Gastroesophageal sphincter (tissue), 3 donors: ENCODE data around the gene EXOC6B.

Experiments
- EP300 ChIP-seq: sonication (generic); formaldehyde crosslinking; IDR thresholded peaks from one replicate; pipeline ENCODE4 v1.6.1; 2017; ENCODE audit warnings: antibody characterized with exemption, mild to moderate bottlenecking
- POLR2A ChIP-seq, 2 donors: fragments of 450-650 bp; IDR thresholded peaks; one replicate each; pipeline ENCODE4 v1.6.1; 2017; ENCODE audit warnings: antibody characterized with exemption in 2 of 2, mild to moderate bottlenecking in 2 of 2, moderate library complexity in 1 of 2
- POLR2AphosphoS5 ChIP-seq: sonication (generic); formaldehyde crosslinking; IDR thresholded peaks from one replicate; pipeline ENCODE4 v1.6.1; 2017; ENCODE audit warnings: antibody characterized with exemption
- TF ChIP-seq, protein P1 (sequence below), 4 experiments: fragments of 200-600 bp in 2 of 4; fragments of 450-650 bp in 2 of 4; sonication (generic) in 1 of 4; IDR thresholded peaks; one replicate each; pipeline ENCODE4 v1.5.1; 2017 to 2019; ENCODE audit warnings: antibody characterized with exemption in 4 of 4, mild to moderate bottlenecking in 2 of 4, moderate library complexity in 2 of 4

- TF ChIP-seq, protein P1, sequence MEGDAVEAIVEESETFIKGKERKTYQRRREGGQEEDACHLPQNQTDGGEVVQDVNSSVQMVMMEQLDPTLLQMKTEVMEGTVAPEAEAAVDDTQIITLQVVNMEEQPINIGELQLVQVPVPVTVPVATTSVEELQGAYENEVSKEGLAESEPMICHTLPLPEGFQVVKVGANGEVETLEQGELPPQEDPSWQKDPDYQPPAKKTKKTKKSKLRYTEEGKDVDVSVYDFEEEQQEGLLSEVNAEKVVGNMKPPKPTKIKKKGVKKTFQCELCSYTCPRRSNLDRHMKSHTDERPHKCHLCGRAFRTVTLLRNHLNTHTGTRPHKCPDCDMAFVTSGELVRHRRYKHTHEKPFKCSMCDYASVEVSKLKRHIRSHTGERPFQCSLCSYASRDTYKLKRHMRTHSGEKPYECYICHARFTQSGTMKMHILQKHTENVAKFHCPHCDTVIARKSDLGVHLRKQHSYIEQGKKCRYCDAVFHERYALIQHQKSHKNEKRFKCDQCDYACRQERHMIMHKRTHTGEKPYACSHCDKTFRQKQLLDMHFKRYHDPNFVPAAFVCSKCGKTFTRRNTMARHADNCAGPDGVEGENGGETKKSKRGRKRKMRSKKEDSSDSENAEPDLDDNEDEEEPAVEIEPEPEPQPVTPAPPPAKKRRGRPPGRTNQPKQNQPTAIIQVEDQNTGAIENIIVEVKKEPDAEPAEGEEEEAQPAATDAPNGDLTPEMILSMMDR (IDR thresholded peaks at IDR 0.05) = no peak
- no peak for TF ChIP-seq POLR2AphosphoS5
- no peak for TF ChIP-seq EP300
- no peak for TF ChIP-seq POLR2A (IDR thresholded peaks at IDR 0.05)
Observed at GRCh38 chr2:72803151-72803550, 22.7 kb downstream of the EXOC6B start.
